HG03095 (cell line): Measurements from ENCODE around the gene TMEM191B.
"Not testable (repeated sequence)": the region's sequence is repeated elsewhere in the genome, so short reads cannot be mapped to it uniquely, and the experiment has no call there.

ENCODE experiments used
- ATAC-seq: cut with Tn5 transposase; IDR thresholded peaks from one replicate; pipeline ENCODE4 v1.9.1; 2021; ENCODE audit warnings: moderate library complexity; ENCODE audit not compliant: unreplicated experiment

Gene TMEM191B

DNA sequence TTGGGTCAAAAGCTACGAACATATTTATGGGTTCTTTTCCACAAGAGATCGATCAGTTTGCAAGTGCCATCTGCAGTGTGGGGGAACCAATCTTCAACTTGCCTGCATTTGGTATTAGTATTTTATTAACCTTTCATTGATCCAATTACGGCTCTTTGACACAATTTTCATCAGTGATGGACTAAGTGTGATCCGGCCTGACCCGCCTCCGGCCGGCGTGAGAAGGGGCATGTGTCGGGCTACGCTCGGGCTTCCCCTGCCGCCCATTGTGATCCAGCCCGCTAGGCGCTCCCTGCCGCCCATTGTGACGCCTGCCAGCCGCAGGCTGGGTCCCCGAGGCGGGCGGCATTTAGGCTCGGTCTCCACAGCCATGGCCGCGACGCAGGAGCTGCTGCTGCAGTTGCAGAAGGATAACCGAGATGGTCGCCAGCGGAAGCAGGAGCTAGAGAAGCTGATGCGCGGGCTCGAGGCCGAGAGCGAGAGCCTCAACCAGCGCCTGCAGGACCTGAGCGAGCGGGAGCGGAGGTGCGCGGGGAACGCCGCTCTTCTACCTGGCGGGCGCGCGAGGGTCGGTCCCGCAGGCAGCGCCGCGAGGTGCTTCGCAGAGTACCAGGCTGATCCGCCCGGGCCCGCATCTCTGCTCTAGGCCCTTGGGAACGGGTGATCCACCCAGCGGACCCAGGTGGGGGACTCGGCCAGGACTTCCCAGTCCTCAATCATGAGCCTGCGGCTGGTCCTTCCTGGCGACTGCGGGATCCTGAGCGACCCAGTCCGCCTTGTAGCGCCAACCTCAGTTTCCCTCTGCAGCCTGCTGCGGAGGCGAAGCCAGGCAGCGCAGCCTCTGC lies at the start of gene TMEM191B:
TSS of gene TMEM191B (plus strand) at position 51 of the 845 bp plus-strand sequence. CDS start at position 230, 179 bp downstream.
- ATAC-seq = peak; percentile 14

DNA sequence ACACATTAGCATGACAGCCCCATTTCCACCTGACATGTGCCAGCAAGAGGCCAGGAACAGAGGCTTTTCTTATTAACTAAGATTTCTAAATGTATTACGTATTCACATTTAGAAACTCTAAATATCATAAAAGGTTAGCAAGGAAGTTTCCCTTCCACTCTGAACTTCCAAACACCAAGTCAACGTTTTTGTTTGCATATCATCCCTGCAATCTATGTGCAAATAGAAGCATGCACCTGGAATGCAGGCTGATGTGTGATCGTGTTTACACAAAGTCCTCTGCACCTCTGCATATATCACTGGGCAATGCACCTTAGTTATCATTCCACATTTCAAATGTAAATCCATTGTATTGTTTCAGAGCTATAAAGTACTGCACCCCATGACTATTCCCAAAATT lies 31.4 kb upstream of the TMEM191B start:
- ATAC-seq = not testable (repeated sequence)

DNA sequence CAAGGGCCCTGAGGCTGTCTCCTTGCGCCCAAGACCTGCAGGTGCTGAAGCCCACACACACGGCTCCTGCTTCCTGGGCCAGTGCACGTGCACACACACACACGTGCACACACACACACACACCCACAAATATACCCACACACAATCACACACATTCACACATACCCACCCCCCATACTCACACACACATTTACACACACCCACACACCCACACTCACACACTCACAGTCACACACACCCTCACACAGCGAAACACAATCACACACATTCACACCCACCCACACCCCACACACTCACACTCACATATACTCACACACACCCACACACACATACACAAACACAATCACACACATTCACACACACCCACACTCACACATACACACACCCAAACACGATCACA lies 16.3 kb upstream of the TMEM191B start:
- ATAC-seq = not testable (repeated sequence)

DNA sequence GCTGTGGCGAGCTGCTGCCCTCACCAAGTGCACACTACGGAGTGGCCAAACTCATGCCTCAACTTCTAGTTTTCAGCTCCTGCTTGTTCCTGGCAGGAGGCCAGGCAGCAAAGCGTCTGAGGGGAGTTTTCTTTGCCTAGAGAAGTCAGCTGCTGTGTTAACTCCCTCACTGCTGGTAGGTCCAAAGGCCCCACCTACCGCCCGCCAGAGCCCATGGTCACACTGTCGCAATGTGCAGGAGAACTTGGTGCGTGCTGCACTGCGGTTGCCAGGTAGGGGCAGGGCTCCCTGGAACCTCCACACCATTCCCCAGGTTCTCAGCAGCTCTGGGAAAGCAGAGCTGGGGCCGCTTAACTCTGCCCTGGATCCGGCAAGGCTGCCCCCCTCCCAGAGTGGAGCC lies 15.2 kb upstream of the TMEM191B start:
- not testable (repeated sequence) for ATAC-seq

DNA sequence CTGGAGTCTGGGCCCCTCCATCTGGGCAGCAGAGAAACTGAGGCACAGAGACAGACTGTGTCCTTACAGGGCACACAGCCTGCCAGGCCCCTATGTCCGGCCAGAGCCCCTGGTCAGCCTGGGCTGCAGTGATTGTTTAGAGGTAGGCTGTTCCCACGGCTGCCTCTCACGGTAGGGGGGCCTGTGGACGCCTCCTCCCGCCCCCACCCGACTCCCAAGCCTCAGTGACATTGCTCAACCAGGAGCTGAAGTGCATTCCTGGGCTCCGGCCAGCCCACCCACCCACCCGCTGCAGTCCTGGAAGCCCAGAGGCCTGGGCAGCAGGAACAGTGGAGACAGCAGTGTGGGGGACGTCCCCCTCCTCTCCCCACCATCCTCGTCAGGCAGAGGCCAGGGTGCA lies 14.1 kb upstream of the TMEM191B start:
- ATAC-seq = not testable (repeated sequence)

DNA sequence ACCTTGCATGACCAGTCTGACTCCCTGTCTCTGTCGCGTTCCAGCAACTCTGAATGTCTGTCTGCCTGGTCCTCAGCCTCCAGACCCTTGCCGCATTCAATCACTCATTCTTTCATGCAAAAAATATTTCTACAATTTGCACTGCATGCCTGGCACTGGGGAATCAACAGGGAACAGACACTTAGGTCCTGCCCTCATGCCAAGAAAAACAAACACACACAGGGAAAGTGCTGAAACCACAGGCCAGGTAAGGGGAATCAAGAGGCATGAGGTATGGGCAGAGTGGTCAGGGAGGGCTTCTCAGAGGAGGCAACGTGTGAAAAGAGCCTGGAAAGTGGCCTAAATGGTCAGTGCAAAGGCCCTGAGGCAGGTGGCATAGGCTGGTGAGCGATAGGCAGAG lies 9.5 kb upstream of the TMEM191B start, which contains the start of gene GGTLC3:
TSS of gene GGTLC3 (minus strand) at position 101 of the 400 bp plus-strand sequence. CDS start 264 bp downstream, outside the sequence.
- not testable (repeated sequence) for ATAC-seq

DNA sequence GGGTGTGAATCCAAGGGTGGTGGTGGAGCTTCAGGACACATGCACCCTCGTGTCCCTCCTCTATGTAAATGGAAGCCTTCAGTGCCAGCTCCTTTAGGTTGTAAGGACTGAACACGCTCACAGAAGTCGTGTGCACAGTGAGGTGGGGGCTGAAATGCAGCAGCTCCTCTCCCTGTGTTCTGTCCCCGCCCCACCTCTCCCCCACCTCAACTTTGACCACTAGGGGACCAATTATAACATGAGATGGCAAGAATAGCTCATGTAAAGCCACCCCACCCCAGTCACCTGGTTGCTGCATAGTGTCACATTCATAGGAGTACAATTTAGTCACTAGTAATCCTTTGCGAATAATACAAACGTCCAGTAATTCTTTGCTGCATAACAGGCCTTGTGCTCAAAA lies 4.8 kb upstream of the TMEM191B start:
- not testable (repeated sequence) for ATAC-seq

DNA sequence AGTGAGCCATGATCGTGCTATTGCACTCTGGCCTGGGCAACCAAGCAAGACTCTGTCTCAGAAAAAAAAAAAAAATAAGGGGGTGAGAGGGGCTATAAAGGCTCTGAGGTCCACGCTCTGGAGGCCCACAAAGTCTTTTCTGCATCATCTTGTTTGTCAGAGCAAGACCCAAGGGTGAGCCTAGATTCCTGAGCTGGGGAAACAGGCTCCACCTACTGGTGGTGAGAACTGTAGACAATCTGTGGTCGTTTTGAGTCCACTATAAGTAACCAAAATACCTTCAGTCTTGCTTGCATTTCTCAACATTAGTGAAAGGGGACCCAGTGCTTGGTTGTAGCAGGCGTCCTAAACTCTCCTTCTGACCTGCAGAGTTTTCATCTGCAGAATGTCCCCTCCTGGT lies 4.3 kb upstream of the TMEM191B start:
- ATAC-seq = not testable (repeated sequence)

DNA sequence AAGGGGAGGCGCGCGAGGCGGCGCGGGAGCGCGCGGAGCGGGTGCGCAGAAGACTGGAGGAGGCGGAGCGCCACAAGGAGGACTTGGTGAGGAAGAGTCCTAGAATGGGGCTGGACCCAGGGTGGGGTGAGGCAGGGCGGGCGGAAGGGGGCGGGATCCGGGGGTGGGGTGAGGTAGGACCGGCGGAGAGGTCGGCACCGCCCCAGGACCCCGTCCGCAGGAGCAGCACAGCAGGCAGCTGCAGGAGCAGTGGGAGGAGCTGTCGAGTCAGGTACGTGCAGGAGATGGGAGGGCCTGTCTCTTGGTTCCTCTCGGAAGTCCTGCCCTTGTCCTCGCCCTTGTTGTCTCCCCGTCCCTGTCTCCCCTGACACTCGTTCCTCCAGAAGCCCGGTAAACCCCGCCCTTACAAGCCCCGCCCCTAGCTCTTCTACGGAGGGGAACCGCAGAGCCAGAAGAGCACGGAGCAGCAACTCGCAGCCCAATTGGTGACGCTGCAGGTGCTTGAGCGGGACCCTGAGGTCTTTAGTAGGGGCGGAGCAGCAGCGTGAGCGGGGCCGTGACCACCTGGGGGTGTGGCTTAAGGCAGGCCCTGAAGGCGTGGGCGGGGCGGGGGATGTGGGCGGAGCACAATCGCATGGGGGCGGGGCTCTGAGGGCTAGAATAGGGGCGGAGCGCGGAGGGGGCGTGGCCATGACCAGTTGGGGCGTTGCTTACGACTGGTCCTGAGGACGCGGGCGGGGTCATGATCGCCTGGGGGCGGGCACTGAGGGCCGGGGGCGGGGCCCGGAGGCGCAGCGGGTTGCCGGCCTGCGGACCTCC lies 1.2 kb downstream of the TMEM191B start:
- ATAC-seq = peak; percentile 74

DNA sequence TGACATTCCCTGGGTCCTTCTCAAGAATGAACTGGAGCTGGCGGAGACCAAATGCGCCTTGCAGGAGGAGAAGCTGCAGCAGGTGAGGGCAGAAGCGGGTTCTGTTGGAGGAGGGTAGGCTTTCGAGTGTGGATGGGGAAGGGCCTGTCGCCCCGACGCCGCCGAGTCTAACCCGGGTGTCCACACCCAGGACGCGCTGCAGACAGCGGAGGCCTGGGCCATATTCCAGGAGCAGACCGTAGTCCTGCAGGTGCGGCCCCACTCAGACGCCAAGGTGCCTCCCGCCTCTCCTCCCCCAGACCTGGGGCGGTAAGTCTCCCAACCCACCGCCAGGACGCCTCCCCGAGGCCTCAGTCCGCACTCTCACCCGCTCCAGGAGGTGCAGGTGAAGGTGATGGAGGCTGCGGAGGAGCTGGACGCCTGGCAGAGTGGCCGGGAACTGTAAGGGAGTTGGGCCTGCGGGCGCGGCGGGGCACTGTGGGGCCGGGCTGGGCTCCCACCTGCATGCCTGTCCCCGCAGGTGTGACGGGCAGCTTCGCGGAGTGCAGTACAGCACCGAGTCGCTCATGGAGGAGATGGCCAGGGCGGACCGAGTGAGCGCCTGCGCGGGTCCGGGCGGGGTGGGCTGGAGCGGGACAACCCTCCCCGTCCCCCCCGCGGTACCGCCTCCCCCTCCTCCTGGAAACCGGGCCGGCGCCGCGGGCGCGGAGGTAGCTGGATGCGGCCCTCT lies 2.0 kb downstream of the TMEM191B start:
- peak; percentile 3 for ATAC-seq

DNA sequence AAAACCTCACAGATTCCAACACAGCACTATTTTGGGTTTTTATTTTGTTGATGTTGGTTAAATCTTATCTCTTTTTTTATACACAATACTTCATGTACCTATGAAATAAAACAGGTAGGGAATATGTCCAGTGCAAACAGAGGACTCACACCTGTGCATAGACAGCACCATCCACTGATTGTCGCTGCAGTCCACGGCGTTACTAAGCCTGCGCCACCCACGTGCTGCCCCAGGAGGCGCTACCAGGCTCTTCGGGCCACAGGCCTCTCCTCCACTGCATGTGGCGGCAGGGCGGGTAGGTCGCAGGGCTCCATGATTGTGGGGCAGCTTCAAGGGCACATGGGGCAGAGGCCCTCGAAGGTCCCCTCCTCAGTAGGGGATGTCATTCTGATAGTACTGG lies 6.0 kb downstream of the TMEM191B start:
- not testable (repeated sequence) for ATAC-seq

DNA sequence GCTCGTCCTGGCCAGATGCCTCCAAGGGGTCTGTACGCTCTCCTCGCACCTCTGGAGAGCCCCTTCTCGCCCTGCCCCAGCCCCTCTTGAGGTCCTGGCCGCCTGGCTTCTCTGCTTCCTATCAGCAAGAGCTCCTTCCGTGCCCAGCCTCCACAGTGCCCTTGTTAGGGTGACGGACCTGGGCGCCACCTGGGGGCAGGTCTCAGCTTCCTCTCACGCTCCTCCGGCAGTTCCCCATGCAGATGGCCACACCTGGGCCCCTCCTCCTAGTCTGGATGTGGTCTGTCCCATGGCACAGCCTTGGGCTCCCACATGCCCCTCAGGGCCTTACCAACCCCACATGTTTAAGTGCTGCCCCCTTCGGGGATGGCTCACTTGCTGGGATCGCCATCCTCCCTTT lies 6.7 kb downstream of the TMEM191B start:
- ATAC-seq = not testable (repeated sequence)

DNA sequence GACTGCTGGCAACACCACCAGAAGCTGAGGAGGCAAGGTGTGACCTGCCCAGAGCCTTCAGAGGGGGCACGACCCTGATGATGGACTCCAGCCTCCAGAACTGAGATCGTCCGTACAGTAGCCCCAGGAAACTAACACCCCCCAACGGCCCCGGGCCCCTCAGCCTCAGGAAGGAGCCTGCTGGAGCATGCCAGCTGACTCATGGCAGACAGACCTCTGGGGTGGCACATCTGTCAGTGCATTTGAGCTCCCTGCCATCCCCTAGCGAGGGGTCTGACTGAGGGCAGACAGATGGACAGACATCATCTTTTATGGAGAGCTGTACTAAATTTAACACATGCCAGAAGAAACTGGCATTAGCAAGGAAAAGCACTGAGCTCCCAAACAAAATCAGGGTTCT lies 12.4 kb downstream of the TMEM191B start:
- not testable (repeated sequence) for ATAC-seq

DNA sequence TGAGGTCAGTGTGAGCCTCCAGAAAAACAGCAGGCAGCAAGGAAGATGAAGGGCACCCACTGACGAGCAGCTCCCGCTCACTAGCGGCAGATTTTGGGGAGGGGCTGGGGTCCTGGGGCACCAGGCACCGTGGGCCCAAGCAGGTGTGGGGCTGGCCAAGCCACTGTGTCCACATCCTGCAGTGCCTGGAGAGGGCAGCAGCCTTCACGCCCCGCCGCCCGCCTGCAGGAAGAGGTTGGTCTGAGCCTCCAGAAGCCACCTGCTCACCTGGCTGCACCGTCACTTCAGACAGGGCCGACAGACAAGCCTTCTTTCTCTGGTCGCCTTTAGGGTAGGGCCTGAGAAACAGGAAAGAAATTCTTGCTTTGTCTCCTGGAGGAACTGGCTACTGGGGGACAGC lies 15.8 kb downstream of the TMEM191B start:
- ATAC-seq = not testable (repeated sequence)

DNA sequence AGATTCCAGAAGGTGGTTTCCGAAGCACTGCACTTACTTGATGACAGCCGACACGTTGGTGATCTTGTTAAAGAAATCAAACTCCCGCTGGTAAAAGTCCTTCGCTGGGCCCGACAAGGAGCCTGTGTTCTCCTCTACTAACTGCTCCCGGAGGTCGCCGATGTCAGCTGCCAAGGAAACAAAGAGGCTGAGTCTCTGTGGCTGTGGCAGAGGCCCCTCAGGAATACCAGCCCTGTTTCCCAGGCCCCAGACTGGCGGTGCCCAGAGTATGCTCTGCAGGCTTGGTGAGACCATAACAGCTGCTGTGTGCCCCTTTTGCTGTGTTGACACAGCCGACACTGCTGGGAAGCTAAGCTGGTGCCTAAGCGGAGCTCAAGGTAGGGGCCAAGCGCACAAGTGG lies 17.0 kb downstream of the TMEM191B start:
- ATAC-seq = not testable (repeated sequence)

DNA sequence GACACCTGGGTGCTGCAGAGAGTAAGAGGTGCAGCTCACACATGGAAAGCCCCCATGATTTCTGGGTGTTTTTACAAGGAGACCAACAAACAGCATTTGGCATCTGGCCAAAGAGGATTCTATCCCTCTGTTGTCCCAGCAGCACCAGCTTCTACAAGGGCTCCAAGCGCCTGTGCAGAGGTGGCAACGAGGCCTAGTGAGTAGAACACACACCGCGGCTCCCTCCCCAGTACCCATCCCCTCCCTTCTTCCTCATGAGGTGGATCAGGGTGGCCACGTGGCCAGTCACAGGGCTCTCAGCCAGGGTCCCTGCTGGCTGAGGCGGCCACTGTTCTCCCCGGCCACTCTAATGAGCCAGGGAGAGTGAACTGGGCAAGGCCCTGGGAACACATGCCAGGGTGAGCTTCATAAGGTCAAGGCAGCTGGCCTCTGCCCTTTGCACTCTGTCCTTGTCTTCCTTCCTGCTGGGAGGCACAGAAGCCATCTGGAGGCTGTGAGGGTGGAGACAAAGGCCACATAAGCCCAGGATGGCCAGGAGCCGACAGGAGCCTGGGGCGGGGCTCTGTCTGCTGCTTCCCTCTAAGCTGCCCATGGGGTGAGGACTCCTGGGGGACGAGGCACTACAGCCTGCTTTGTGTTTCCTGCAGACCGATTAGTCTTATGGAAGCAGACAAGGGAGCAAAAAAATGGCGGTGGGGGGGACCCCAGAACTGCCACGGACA lies 22.0 kb downstream of the TMEM191B start:
- not testable (repeated sequence) for ATAC-seq

DNA sequence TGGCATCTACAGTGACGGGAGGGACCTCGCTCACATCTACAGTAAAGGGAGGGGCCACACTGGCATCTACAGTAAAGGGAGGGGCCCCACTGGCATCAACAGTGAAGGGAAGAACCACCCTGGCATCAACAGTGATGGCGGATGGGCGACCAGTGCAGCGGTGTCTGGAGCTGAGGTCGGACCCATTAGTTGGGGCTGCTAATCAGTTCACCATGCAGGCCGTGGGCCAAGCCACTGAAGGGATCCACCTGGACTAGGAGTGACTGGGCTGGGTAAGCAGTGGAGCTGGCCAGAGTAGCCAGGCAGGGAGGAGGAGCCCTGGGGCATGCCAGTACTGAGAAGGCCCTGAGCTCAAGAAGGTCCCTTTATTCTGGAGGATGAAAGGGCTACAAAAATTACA lies 23.4 kb downstream of the TMEM191B start:
- not testable (repeated sequence) for ATAC-seq

DNA sequence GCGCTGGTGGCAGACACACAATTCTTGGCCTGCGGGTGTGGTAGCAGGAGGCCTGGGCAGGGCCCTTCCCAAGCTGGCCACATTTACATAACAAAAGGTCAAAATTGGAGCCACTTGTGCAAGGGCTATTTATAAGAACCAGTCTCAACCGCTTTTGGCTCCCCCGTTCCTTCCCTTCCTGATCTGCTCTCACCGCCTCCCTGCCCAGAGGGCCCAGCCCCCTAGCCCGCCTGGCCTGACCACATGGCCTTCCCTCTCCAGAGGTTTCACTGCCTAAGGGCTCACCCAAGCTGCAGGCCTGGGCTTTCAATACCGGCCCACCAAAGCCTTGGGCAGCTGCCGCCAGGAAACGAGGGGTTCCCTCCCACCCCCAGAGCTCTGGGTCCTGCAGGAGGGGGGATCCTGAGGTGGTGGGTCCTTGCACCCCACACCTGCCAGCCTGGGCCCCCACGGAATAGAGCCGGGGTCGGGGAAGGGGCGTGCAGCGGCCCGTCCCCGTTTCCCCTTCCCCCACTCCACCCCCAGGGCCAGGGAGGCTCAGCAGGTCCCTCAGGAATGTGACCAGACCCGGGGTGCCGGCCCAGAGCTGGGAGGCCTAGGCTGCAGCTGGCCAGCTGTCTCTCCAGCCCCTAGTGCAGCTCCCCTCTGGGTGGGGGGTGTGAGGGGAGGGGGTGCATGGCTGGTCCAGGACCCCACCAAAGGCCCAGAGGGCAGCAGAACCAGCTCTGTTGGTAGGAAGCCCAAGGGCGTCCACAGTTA lies 25.4 kb downstream of the TMEM191B start:
- not testable (repeated sequence) for ATAC-seq
